ENCODE measurements around the gene LRCH4.

The LRCH4 gene

GRCh38 chr7:100604976-100605911, 19.3 kb upstream of the LRCH4 start:
- DNase-seq: peak; percentile 40

GRCh38 chr7:100604028-100604975, 18.4 kb upstream of the LRCH4 start:
- DNase-seq: peak; percentile 78

DNA sequence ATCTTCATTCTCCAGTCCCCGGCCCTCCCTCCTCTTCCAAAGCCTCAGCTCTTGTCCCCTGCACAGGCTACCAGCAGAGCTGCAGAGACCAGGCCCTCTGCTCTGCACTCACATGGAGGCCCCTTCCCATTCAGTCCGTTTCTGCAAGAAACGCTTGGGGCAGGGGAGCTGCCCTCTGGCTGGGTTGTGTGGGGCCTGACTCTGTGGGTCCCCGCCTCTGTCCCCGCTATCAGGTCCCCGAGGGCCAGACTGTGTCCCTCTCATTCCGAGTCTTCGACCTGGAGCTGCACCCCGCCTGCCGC, 17.7 kb upstream of the LRCH4 start:
- no peak for DNase-seq

DNA sequence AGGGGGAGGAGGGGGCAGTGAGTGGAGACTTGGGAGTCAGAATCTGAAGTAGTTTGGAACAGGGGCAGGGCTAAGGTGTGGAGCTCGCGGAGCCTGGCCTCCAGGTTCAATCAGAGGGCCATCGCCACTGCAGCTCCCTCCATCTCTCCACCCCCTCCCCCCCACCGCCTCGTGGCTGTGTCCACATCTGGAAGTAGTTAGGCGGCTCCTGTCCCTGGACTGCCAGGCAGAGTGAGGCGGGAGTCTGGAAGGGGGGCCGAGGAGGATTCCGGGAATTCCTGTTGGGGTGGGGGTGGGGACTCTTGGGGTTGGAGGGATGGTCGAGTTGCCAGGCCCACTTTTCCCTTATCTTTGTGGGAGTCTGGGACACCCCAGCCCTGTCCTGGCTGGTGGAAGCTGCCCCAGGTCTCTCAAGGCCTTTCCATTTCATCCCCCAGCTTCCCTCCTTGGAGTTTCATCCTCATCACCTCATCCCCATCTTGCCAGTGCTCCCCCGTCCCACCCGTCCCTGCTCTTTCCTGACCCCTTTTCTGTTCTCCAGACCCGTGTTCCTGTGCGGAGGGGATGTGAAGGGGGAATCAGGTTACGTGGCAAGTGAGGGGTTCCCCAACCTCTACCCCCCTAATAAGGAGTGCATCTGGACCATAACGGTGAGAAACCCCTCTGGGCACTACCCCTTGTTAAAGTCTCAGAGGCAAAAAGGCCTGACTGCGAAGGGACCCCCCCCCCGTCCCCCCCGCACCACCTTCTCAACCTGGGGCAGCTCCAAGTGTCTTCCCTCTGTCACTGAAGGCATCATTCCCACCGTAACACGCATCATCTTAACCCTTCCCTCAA, 17.2 kb upstream of the LRCH4 start:
- DNase-seq: no peak

DNA sequence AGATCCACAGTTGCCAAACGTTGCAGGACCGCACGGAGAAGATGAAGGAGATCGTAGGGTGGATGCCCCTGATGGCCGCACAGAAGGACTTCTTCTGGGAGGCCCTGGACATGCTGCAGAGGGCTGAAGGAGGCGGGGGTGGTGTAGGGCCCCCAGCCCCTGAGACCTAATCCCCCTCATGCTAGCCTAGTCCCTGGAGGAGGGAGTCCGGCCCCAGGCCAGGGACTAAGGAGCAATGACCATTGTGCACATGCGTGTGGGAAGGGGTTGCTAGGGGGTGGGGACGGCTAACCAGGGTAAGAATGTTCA, 14.8 kb upstream of the LRCH4 start:
- DNase-seq: no peak

GRCh38 chr7:100599911-100600729, 14.2 kb upstream of the LRCH4 start:
- no peak for DNase-seq

DNA sequence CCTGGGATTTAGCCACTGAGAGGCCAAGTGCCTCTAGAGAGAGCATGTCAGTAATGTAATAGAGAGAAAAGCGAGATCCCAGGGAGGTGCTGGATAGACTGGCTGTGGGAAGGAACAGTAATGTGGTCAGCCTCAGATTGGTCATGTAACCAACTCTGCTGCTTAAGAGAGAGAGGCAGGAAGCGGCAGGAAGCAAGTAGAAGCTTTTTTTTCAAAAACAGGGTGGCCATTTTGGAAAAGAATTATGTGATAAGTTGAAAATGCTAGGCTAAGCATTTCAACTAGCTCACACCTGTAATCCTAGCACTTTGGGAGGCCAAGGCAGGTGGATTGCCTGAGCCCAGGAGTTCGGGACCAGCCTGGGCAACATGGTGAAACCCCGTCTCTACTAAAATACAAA, 12.5 kb upstream of the LRCH4 start:
- no peak for DNase-seq

GRCh38 chr7:100595188-100595587, 9.3 kb upstream of the LRCH4 start:
- DNase-seq: no peak

DNA sequence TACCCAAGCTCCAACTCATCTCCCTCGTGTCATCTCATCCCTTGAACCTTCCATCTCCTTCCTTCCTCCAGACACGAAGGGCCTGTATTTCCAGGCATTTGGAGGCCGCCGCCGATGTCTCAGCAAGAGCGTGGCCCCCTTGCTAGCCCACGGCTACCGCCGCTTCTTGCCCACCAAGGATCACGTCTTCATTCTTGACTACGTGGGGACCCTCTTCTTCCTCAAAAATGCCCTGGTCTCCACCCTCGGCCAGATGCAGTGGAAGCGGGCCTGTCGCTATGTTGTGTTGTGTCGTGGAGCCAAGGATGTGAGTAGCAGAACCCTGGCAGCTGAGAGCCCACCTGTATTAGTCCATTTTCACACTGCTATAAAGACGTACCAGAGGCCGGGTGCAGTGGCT, 5.7 kb upstream of the LRCH4 start:
- DNase-seq: no peak

DNA sequence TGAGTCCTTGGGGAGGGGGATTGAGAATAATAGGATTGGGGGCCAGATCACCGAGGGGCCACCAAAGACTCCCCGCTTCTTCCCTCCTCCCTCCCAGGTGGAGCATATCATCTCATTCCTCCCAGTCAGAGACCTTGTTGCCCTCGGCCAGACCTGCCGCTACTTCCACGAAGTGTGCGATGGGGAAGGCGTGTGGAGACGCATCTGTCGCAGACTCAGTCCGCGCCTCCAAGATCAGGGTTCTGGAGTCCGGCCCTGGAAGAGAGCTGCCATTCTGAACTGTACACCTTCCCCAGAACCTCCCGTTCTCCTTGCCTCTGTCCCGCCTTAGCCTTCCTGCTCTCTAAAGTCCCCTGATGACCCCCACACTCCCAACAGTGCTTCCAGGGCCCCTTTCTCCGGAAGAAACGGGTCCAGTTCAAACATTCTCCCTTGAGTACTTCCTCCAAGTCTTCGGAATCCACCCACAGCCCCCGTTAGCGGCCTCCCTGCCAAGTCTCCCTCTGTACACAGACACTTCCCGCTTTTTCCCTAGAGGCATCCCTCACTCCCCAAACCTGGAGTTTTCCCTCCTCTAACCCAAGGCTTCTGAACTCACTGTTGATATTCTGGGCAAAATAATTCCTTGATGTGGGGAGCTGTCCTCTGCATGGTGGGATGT, 4.3 kb upstream of the LRCH4 start:
- DNase-seq: no peak

GRCh38 chr7:100589341-100589947, 3.5 kb upstream of the LRCH4 start:
- no peak for DNase-seq

DNA sequence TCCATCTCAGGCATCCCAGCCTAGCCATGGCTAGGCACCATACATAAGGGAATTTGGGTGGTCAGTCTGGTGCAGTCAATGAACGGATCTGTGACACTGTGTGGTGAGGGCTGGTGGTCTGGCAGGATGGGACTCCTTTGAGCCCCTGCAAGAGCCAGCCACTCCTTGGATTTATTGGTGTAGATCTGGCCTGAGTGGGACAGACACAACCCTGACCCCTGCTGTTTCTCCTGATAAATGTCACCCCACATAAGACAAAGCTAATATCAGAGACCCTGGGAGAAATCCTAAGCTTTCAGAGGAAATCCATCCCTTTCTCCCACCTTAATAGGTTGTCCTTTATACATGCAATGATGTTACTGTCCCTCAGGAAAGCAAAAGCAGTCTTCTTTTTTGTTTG, 2.5 kb upstream of the LRCH4 start:
- no peak for DNase-seq

DNA sequence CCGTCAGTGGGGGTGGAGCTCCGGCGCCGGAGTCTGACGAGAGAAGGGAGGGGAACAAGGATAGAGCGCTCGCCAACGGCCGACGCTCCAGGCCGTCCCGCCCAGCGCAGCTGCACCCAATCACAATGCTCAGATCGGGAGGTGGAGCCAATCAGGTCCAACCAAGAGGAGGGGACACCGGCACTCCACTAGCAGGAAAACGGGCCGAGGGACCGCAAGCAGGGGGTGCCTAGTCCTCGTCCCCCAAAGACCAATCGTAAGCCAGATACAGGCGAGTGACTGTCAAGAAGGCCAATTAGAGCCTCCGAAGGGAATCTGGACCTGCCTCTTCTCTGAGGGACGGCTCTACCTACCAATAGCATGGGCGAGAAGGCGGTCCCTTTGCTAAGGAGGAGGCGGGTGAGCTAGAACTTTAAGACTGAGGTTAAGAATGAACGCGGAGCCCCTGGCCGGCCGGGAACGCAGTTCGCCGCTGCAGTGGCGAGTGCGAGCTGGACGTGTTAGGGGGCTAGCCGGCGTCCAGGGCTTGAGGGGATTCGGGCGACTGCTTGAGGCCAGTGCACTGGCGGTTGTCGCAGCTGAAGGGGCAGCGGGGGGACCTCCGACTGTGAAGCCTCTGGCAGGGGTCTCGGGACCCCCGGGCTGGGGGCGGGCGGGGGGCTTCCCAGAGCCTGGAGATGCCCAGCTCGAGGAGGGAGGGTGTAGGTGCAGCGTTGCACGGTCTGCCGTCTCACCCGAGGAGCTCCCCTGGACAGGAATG, 517 bp upstream of the LRCH4 start, which contains the start of gene FBXO24:
Gene FBXO24 (plus strand): TSS at position 63 of the 760 bp plus-strand sequence. CDS start 298 bp downstream, at position 361.
- DNase-seq: peak; percentile 100

DNA sequence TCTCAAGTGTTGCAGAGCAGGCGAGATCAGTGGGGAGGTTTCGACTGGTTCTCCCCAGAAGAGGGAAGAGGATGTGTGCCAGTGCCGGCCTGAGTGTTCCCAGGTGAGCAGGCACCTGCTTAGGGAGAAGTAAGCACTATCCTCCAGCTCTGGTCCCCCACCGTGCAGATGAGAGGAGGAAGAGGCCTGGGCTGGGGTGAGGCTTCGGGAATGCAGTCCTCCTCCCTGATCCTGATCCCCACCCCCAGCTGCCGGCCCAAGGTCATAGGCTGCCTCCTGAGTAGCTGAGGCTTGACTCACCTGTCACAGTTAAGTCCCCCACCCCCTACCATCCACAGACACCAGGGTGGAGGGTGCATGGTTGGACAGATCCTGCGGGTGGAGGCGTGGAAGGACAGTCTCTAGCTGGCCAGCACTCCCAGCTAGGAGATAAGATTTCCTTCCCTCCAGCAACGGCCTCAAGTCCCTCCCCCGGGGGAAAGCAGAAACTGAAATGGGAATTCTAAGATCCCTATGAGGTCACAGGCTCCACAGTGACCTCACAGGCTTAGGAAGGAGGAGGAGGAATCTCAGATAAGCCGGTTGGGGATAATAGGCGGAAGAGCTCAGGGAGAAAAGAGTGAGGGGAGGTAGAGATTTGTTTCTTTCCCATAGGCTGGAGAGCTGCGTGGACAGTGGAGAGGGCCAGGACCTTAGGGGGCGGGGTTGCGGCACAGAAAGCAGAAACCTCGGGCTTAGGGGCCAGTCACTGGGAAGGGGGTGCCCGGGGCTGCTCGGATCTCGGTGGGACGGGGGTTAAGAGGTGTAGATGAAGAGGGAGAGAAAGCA, 1.0 kb downstream of the LRCH4 start:
- no peak for DNase-seq

GRCh38 chr7:100584054-100584682, 1.8 kb downstream of the LRCH4 start:
- no peak for DNase-seq

GRCh38 chr7:100583132-100584053, 2.5 kb downstream of the LRCH4 start:
- DNase-seq: peak; percentile 60

- DNase-seq: no peak
Measured at GRCh38 chr7:100582650-100583049, 3.3 kb downstream of the LRCH4 start.
